ENCODE results near the gene FHOD3.

The FHOD3 gene

GRCh38 chr18:36567800-36568199 is 270.3 kb downstream of the FHOD3 start:
- FAIRE-seq: no peak

GRCh38 chr18:36568487-36568886 is 271.0 kb downstream of the FHOD3 start:
- no peak for FAIRE-seq

GRCh38 chr18:36572135-36572856 is 274.8 kb downstream of the FHOD3 start:
- no peak for FAIRE-seq

- FAIRE-seq: no peak
Observed at GRCh38 chr18:36576339-36576738, 278.8 kb downstream of the FHOD3 start.

GRCh38 chr18:36578871-36579710 is 281.6 kb downstream of the FHOD3 start:
- no peak for FAIRE-seq

- FAIRE-seq: no peak
Observed at GRCh38 chr18:36580266-36580665, 282.8 kb downstream of the FHOD3 start.

- FAIRE-seq: no peak
Observed at GRCh38 chr18:36580874-36581750, 283.6 kb downstream of the FHOD3 start.

- no peak for FAIRE-seq
Observed at GRCh38 chr18:36582988-36583745, 285.7 kb downstream of the FHOD3 start.

- FAIRE-seq: no peak
Observed at GRCh38 chr18:36589857-36590543, 292.5 kb downstream of the FHOD3 start.

- no peak for FAIRE-seq
Observed at GRCh38 chr18:36590621-36591580, 293.4 kb downstream of the FHOD3 start.

- FAIRE-seq: no peak
Observed at GRCh38 chr18:36592282-36592681, 294.8 kb downstream of the FHOD3 start.

- no peak for FAIRE-seq
Observed at GRCh38 chr18:36593001-36593400, 295.5 kb downstream of the FHOD3 start.

GRCh38 chr18:36593641-36594040 is 296.1 kb downstream of the FHOD3 start:
- no peak for FAIRE-seq

- FAIRE-seq: no peak
Observed at GRCh38 chr18:36594621-36595020, 297.1 kb downstream of the FHOD3 start.

- no peak for FAIRE-seq
Observed at GRCh38 chr18:36595046-36595817, 297.7 kb downstream of the FHOD3 start.

GRCh38 chr18:36595818-36596215 is 298.3 kb downstream of the FHOD3 start:
- no peak for FAIRE-seq

- FAIRE-seq: no peak
Observed at GRCh38 chr18:36597636-36598035, 300.1 kb downstream of the FHOD3 start.

- FAIRE-seq: no peak
Observed at GRCh38 chr18:36600548-36600947, 303.0 kb downstream of the FHOD3 start.

GRCh38 chr18:36601316-36601715 is 303.8 kb downstream of the FHOD3 start:
- FAIRE-seq: no peak

GRCh38 chr18:36602071-36602470 is 304.6 kb downstream of the FHOD3 start:
- FAIRE-seq: no peak

Data from G401.6 (cell line).